ENCODE measurements around the gene SLC39A10.

GRCh38 chr2:195647302-195647701, 9.7 kb upstream of the SLC39A10 start:
- no peak for TF ChIP-seq PRDM15 (CRISPR knock-in tag; IDR thresholded peaks at IDR 0.05)
- no peak for TF ChIP-seq CTCF (IDR thresholded peaks at IDR 0.05)
- no peak for TF ChIP-seq CREM (CRISPR knock-in tag; IDR thresholded peaks at IDR 0.05)
- no peak for TF ChIP-seq NFE2L1 (CRISPR knock-in tag; IDR thresholded peaks at IDR 0.05)
- TF ChIP-seq FOXK1 (CRISPR knock-in tag; IDR thresholded peaks at IDR 0.05): no peak
